Endothelial cell of umbilical vein (primary cell): ENCODE results near the gene SLC30A2. TPM values are rescaled to one million over a fixed set of nuclear protein-coding genes. Genes with fewer than 3 reads are reported as not detected.

Source experiments
- BruUV-seq: library from RNA; stranded (reverse); fragments of 400-500 nt; replicated peaks from 2 replicates; lab custom pipeline; 2021; lab: Mats Ljungman, UMichigan
- CTCF ChIA-PET: fragments of 300-600, 350-600 bp; sonication (Branson Sonifier 250); formaldehyde crosslinking; loops from one replicate; lab custom pipeline; 2021; ENCODE audit warnings: antibody characterized with exemption, inconsistent platforms; lab: Charles Lee
- POLR2A ChIA-PET: fragments of 300-600, 350-600 bp; sonication (Branson Sonifier 250); formaldehyde crosslinking; loops from one replicate; lab custom pipeline; 2021; ENCODE audit warnings: antibody characterized with exemption, inconsistent platforms; lab: Charles Lee
- DNase-seq: peaks from one replicate; pipeline ENCODE4 v3.0.0-alpha.2; 2011; ENCODE audit warnings: low read depth, low spot score
- FAIRE-seq: peaks from 2 replicates; lab custom pipeline; 2011; peaks lifted over from hg19 to GRCh38; lab: Jason Lieb, UNC
- H2AFZ ChIP-seq: 2 replicates; pipeline ENCODE4 v1.6.0; 2012; ENCODE audit warnings: low read depth, low read length, control low read depth, inconsistent platforms
- H3K27ac ChIP-seq: 2 replicates; pipeline ENCODE4 v1.5.1; 2011; ENCODE audit warnings: low read depth, mild to moderate bottlenecking, control low read depth, low read length, moderate library complexity; ENCODE audit not compliant: insufficient read depth
- H3K27me3 ChIP-seq, 2 experiments: 2 replicates each; pipeline versions ENCODE4 v1.6.0 to v1.6.1; 2011; ENCODE audit warnings: low read length in 2 of 2, mixed read lengths in 1 of 2; ENCODE audit not compliant: control insufficient read depth in 2 of 2, insufficient read depth in 2 of 2
- H3K36me3 ChIP-seq, 2 experiments: 2 replicates in 1 of 2; 3 replicates in 1 of 2; pipeline ENCODE4 v1.5.1; 2011; ENCODE audit warnings: low read length in 2 of 2, mild to moderate bottlenecking in 1 of 2, moderate library complexity in 1 of 2; ENCODE audit not compliant: control insufficient read depth in 2 of 2, insufficient read depth in 2 of 2; ENCODE audit errors: extremely low read depth in 1 of 2
- H3K4me1 ChIP-seq: 3 replicates; pipeline ENCODE4 v1.5.1; 2011; ENCODE audit warnings: mild to moderate bottlenecking, low read length; ENCODE audit not compliant: control insufficient read depth, insufficient read depth; ENCODE audit errors: extremely low read depth
- H3K4me2 ChIP-seq: 2 replicates; pipeline ENCODE4 v1.6.1; 2011; ENCODE audit warnings: low read length, control low read depth, mixed read lengths; ENCODE audit not compliant: insufficient read depth
- H3K4me3 ChIP-seq, 3 experiments: fragments of 200-600 bp in 1 of 3; sonication (generic), shearing (Covaris generic) in 1 of 3; replicated peaks in 1 of 3; 2 replicates each; pipeline ENCODE4 v1.5.1; 2011 to 2016; ENCODE audit warnings: control low read depth in 3 of 3, low read length in 3 of 3, mild to moderate bottlenecking in 2 of 3, inconsistent platforms in 1 of 3, low read depth in 1 of 3, moderate library complexity in 1 of 3; ENCODE audit not compliant: insufficient read depth in 1 of 3
- H3K79me2 ChIP-seq: 2 replicates; pipeline ENCODE4 v1.6.0; 2012; ENCODE audit warnings: low read length, inconsistent platforms; ENCODE audit not compliant: control insufficient read depth, insufficient read depth
- H3K9ac ChIP-seq: replicated peaks from 2 replicates; pipeline ENCODE3; 2011; ENCODE audit warnings: low read length, control low read depth; ENCODE audit not compliant: insufficient read depth; ENCODE audit errors: extremely low read depth
- H3K9me1 ChIP-seq: replicated peaks from 3 replicates; pipeline ENCODE4 v1.6.0; 2011; ENCODE audit warnings: mild to moderate bottlenecking, low read length; ENCODE audit not compliant: control insufficient read depth, insufficient read depth; ENCODE audit errors: extremely low read depth
- H3K9me3 ChIP-seq: replicated peaks from 2 replicates; pipeline ENCODE4 v1.5.1; 2012; ENCODE audit warnings: low read length, inconsistent platforms; ENCODE audit not compliant: control insufficient read depth, insufficient read depth
- H4K20me1 ChIP-seq: replicated peaks from 2 replicates; pipeline ENCODE3; 2011; ENCODE audit warnings: mild to moderate bottlenecking, low read length; ENCODE audit not compliant: control insufficient read depth, insufficient read depth; ENCODE audit errors: extremely low read depth
- CTCF ChIP-seq, 2 donors: IDR thresholded peaks; 1 replicate in 1 of 2; 2 replicates in 1 of 2; pipeline ENCODE4 v1.5.1; 2011; ENCODE audit warnings: low read length in 2 of 2, mild to moderate bottlenecking in 2 of 2, moderate library complexity in 2 of 2, control low read depth in 1 of 2, inconsistent platforms in 1 of 2, low read depth in 1 of 2; ENCODE audit not compliant: insufficient read depth in 1 of 2; ENCODE audit errors: extremely low read depth in 1 of 2
- EZH2 ChIP-seq: IDR thresholded peaks from 2 replicates; pipeline ENCODE4 v1.6.1; 2012; ENCODE audit warnings: borderline replicate concordance, low read depth, mild to moderate bottlenecking, moderate library complexity, low read length, inconsistent platforms; ENCODE audit not compliant: severe bottlenecking
- FOS ChIP-seq: IDR thresholded peaks from 2 replicates; pipeline ENCODE4 v1.6.1; 2011; ENCODE audit warnings: mild to moderate bottlenecking, low read length, moderate library complexity, borderline replicate concordance; ENCODE audit not compliant: insufficient read depth
- GATA2 ChIP-seq: IDR thresholded peaks from 2 replicates; pipeline ENCODE4 v1.7.0; 2011; ENCODE audit warnings: low read depth, mild to moderate bottlenecking, moderate library complexity, mixed read lengths, low read length; ENCODE audit not compliant: insufficient read length, insufficient read depth
- JUN ChIP-seq: IDR thresholded peaks from 2 replicates; pipeline ENCODE4 v1.6.1; 2011; ENCODE audit warnings: borderline replicate concordance, low read depth; ENCODE audit not compliant: insufficient read length, insufficient read depth
- MYC ChIP-seq: IDR thresholded peaks from one replicate; pipeline ENCODE4 v1.6.1; 2011; ENCODE audit warnings: mild to moderate bottlenecking, low read depth, low read length
- POLR2A ChIP-seq: IDR thresholded peaks from 2 replicates; pipeline ENCODE4 v1.6.1; 2012; ENCODE audit warnings: low read depth, mild to moderate bottlenecking, control low read depth, low read length
- POLR2AphosphoS5 ChIP-seq: IDR thresholded peaks from 2 replicates; pipeline ENCODE4 v1.6.1; 2012; ENCODE audit warnings: low read depth, mild to moderate bottlenecking, control low read depth, low read length, moderate library complexity; ENCODE audit not compliant: insufficient read depth
- dilution Hi-C: fragments of 300-500 bp; cut with MboI; formaldehyde crosslinking; loops from one replicate; pipeline ENCODE4 v1.15.0; 2019; ENCODE audit warnings: low sequenced_read_pairs; ENCODE audit not compliant: extremely low pct_ligation_motif_present
- intact Hi-C: fragments of 100-400 bp; cut with micrococcal nuclease; formaldehyde crosslinking; loops from one replicate; pipeline ENCODE4 v1.10.0; 2022
- polyA plus RNA-seq, 4 experiments: library from polyadenylated mRNA; depleted of rRNA in 3 of 4; stranded (reverse) in 3 of 4; unstranded in 1 of 4; fragments of >200 nt; gene quantifications; 2 replicates each; pipeline versions ENCODE4 v1.2.1 to v1.2.3, GENCODE V29; 2011 to 2012; ENCODE audit warnings: missing spikeins in 1 of 4
- total RNA-seq: library from RNA; stranded (reverse); gene quantifications from 2 replicates; pipeline ENCODE4 v1.2.3, GENCODE V29; 2021
- TF ChIP-seq, protein P1 (sequence below): IDR thresholded peaks from 2 replicates; pipeline ENCODE4 v1.6.1; 2011; ENCODE audit not compliant: insufficient read depth, insufficient read length

The SLC30A2 gene
- total and polyA plus RNA-seq, 2 donors (not counting 3 experiments of a cell fraction or from before 2014, with no cell fraction given) = not detected

DNA sequence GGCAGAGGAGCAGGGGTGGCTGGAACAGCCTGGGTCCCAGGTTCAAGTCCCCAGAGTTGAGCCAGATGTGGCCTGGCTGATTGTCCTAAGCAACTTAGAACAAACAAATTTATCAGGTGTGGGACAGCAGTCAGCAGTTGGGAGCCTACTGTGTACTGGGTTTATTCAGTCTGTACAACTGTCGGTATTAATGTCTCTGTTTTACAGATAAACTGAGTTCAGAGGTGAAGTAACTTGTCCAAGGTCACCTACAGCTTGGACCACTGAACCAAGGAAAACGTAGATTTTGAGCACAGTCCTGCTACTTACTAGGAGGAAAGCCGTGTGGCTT, 36.1 kb upstream of the SLC30A2 start:
- no peak overlapping the region for H2AFZ ChIP-seq
- H3K9me1 ChIP-seq = no peaks in the 10 kb centered on the region
- H4K20me1 ChIP-seq = no peaks in the 10 kb centered on the region
- H3K27ac ChIP-seq = no peak overlapping the region
- no peaks in the 10 kb centered on the region for H3K36me3 ChIP-seq
- no peak for DNase-seq
- H3K9me3 ChIP-seq = no peaks in the 10 kb centered on the region
- POLR2A ChIA-PET = no interaction called here
- H3K4me1 ChIP-seq = no peaks in the 10 kb centered on the region
- H3K4me3 ChIP-seq = no peak overlapping the region
- no peak overlapping the region for H3K4me2 ChIP-seq
- H3K9ac ChIP-seq = no peak overlapping the region
- TF ChIP-seq MYC (no peak), FOS (no peak), POLR2AphosphoS5 (no peak), CTCF (IDR thresholded peaks at IDR 0.05; ENCODE audit: extremely low read depth in 1 of 2, insufficient read depth in 1 of 2, low read depth in 1 of 2, low read length in 2 of 2) (no peak), GATA2 (no peak), POLR2A (no peak), EZH2 (no peak), JUN (no peak)
- TF ChIP-seq, protein P1, sequence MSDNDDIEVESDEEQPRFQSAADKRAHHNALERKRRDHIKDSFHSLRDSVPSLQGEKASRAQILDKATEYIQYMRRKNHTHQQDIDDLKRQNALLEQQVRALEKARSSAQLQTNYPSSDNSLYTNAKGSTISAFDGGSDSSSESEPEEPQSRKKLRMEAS = no peak
- FAIRE-seq = no peak
- no TSS peak for BruUV-seq
- intact Hi-C loops (no loop called here), dilution Hi-C loops (no loop called here)
- H3K27me3 ChIP-seq = peaks cover 0 to 4% of the 10 kb centered on the region in 2 experiments
- CTCF ChIA-PET = no interaction called here
- no peaks in the 10 kb centered on the region for H3K79me2 ChIP-seq
